ENCODE results near the gene UBE2S.
"Not testable (repeated sequence)": the region's sequence is repeated elsewhere in the genome, so short reads cannot be mapped to it uniquely, and the experiment has no call there.

UBE2S gene

DNA sequence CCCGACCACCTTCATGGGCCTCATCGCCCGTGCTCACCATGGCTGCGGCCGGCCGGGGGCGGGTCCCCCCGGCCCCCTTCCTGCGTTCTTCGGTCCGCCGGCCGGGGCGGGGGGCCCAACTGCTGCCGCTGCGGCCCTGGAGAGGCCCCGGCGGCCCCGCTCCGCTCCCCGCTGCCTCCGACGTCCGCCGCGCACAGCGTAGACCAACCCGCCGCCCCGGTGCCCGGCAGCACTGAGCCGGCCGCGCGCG is at the start of gene UBE2S:
Gene UBE2S, minus strand, starts transcription at position 239 of the 250 bp plus-strand sequence. Its CDS starts 199 bp downstream, at position 40.
- DNase-seq (ENCODE audit: low read depth), result not testable (repeated sequence)

DNA sequence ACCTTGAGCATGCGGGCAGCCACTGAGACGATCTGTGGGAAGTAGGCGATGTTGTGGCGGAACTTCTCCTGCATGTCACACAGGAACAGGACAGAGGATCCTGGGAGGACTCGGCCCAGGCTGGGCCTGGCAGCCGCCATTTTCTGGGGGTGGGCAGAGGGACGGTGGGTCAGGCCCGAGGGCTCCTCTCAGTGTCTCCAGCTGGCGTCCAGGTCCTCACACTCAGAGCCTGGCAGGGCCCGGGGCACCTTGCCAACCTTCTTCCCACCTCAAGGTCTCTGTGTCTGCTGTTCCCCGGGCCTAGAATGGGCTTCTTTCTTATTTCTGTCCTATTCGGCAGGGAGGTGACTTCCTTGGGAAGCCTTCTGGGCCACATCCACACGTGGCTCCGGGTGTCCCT is 48.8 kb upstream of the UBE2S start:
- DNase-seq (ENCODE audit: low read depth), result no peak

DNA sequence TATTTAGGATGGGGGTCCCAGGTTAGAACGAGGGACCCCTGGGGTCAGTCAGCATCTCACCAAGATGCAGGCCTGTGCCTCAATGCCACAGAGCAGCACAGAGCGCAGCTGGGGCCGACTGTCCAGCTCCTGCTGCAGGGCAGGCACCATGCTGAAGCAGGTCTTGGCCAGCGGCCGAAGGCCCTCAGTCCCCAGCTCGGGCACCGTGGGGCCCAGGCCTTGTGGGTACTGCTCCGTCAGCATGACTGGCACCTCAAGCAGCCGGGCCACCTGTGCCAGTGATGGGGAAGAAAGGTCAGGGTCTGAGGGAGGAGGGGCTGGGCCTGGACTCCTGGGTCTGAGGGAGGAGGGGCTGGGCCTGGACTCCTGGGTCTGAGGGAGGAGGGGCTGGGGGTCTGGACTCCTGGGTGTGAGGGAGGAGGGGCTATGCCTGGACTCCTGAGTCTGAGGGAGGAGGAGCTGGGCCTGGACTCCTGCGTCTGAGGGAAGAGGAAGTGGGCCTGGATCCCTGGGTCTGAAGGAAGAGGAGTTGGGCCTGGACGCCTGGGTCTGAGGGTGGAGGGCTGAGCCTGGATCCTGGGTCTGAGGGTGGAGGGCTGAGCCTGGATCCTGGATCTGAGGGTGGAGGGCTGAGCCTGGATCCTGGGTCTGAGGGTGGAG is 48.1 kb upstream of the UBE2S start:
- DNase-seq (ENCODE audit: low read depth), result no peak

DNA sequence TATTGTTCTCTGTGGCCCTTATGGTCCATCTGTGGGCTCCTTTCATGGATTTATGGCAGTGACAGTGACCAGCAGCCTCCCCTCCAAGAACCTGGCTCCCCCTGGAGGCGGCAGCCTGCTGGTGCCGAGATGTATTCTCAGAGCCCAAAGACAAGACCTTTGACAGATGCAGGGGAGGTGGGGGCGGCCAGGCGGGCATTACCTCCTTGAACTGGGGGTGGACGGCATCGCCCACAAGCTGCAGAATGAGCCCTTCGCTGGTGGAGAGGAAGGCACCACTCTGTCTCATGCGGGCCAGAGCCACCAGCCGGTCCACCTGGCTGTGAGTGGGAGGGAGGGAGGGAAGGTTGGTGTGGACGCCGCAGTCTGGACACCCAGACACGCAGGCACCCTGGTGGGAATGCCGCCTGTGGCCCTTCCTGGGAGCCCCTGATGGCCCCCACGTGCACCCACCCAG is 47.2 kb upstream of the UBE2S start:
- no peak for DNase-seq (ENCODE audit: low read depth)

DNA sequence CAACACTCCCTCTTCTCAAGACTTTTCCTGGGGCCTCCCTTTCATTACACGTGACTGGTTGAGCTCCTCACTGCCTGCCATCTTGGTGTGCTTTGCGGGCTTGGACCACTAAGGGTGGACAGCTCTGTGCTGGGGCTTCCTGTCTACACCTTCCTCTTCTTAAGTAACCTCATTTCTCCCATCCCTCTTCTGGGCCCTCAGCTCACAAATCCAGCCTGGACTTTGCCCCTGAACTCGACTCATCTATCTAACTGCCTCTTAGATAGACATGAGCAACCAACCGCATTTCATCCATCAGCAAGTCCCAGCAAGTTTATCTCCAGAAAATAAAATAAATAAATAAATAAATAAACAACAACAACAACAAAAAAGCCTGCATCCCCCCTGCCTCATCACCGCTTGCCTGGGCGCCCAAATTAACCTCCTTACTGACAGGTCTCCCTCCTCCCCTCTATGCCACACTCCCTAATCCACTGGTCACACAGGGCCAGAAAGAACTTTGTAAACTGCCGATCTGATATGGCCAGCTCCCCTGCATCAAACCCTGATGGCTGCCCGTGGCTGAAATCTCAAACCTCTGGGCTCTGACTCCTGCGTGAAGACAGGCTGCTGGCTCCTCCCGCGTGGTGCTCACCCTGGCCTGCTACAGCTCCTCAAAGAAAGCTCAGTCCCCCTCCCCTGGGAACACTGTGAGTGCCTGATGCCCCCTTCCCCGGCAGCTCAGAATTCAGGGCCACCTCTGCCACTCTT is 46.1 kb upstream of the UBE2S start:
- no peak for DNase-seq (ENCODE audit: low read depth)

DNA sequence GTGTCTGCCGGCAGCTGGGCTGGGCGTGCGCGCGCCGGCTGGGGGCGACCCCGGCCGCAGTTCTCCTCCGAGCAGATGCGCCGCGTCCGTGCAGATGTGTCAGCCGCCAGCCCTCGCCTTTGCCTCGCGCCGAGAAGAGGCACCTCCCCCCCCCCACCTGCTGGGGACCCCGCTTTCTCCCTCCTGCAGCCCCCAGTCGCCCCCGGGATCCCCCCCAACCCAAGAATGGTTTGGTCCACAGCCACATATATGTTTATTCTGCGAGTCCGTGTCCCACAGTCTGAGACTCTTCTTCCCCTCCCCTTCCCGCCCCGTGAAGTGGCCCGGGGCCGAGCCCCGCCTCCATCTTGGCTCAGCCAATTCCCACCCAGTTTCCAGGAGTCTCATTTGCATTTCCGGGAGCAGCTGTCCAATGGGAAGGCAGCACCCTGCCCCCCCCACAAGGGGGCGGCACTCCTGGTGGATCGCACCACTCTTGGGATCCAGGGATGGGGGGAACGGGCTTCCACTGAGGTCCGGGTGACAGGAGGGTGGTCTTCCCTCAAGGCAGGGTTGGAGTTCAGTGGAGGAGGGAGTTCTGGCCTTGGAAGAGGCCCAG is 45.3 kb upstream of the UBE2S start:
- DNase-seq (ENCODE audit: low read depth), result peak; percentile 50

DNA sequence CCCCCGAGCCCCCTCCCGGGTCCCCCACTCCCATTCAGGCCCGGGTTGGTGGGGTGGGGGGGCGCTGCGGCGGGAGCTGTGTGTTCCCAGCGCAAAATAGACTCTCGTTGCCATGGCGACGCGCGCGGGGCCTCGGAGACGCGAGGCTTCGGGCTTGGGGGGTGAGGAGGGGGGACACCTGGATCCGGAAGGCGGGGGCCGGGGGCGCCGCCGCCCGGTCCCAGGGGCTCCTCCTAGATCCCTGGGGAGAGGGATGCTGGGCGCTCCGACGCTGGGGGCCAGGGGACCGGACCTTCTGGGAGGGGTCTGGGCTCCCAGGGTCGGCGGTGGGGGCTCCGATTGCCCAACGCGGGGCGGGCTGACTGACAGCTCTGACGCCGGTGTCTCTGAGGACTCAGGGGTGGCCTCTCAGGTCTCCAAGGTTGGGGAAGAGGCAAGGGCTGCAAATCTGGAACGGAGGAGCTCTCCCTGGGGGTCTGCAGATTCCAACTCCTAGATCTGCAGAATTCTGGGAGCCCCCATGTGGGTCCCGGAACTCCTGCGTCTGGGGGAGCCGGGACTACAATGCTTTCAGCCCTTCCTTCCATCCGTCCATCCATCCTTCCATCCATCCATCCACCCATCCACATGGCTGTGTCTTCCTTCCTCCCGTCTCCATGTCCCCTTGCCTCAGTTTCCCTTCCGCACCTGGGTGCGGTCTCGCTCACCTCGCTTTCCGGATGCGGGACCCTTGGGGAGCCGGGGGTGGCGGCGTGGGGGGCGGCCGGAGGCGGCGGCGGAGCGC is 44.6 kb upstream of the UBE2S start:
- DNase-seq (ENCODE audit: low read depth), result no peak

DNA sequence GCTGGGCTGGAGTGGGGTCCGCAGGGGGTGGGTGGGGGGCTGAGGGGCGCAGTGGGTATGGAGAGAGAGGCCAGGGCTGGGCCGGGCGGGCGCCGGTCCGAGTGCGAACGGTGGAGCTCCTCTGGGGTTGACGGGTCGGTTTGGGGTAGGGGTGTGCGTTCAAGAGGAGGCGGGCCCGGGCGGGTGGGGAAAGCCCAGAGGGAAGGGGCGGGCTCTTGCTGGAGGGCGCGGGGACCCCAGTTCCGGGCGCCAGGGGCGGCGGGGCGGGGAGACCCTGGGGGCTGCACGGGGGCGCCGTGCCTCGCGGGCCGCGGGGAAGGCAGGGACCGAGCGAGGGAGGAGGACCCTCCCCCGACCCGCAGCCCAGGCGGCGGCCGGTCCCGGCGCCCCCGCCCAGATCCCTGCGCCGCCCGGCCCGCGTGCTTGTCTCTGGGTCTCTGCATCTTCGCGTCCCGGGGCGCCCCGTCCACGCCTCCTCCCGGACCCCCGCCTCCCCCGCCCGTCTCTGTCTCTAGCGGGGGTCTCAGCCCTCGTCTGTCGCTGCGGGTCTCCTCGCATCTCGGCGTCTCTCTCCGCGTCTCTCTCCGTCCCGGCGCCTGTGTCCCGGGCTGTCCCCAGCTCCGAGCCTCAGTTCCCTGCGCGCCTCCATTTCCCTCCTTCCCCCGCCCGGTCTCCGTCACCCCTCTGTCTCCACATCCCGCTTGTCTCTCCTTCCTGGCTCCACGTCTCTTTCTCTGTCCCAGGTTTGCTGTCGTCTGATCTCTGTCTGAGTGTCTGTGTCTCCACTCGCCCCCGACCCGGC is 43.8 kb upstream of the UBE2S start:
- no peak for DNase-seq (ENCODE audit: low read depth)

DNA sequence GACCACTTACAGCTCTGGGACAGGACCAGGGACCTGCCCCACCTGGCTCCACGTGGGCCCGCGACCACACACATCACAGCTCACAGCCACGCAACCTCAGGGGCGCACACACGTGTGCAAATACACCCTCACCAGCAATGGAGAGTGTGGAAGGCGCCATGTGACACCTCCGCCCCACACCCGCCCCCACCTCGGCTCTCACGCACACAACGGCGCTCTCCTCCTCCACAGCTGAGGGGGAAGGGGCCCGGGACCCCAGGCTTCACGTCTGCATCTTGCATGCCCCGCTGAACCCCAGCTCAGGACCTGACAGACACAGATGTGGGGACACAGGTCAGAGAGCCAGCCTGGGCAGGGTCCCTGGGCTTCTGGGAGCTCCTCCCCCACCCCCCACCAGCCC is 41.9 kb upstream of the UBE2S start:
- DNase-seq (ENCODE audit: low read depth), result no peak

DNA sequence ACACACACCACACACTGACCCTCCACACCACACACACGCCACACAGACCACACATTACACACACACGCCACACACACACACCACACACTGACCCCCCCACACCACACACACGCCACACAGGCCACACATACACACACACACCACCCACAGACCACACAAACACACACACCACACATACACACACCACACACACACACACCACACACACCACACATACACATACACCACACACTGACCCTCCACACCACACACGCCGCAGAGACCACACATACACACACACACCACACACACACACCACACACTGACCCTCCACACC is 40.5 kb upstream of the UBE2S start:
- DNase-seq (ENCODE audit: low read depth), result not testable (repeated sequence)

DNA sequence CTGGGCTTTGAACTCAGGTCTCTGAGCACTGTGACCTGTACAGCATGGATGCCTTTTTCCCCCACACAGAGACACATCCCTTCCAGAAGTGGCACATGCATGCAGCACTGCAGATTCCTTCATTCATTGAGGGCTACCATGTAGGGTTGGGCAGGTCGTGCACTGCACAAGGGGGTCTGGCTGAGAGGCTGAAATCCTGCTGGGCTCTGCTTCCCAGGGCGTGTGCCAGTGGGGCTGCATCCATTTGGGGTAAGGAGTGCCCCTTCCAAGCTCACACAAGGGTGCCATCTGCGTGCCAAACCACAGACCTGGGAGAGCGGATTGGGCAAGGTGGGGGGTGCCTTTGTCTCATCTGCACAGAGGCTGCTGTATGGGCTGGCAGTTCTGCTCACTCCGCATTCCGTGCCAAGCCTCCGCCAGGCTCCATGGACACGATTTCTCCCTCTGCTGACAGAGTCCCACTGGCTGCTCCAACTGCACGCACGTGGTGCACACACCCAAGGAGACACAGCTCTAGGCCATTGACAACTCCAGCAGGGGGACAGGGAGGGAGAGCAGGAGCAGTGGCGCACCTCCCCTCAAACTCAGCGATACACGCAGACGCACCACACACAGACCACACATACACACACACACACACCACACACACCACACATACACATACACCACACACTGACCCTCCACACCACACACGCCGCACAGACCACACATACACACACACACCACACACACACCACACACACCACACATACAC is 40.0 kb upstream of the UBE2S start:
- peak; percentile 57 for DNase-seq (ENCODE audit: low read depth)

DNA sequence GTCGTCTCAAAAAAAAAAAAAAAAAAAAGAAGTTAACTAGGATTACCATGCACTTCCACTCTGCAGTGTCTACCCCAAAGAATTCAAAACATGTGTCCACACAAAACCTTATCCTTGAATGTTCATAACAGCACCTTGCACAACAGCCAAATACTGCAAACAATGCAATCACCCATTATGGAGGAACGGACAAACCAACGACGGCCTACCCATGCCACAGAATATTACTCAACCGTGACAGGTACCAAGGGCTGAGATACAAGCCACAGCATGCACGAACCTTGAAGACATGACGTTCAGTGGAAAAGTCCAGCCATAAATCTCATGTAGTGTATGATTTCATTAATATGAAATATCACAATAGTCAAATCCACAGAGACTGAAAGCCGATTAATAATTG is 38.5 kb upstream of the UBE2S start:
- no peak for DNase-seq (ENCODE audit: low read depth)

DNA sequence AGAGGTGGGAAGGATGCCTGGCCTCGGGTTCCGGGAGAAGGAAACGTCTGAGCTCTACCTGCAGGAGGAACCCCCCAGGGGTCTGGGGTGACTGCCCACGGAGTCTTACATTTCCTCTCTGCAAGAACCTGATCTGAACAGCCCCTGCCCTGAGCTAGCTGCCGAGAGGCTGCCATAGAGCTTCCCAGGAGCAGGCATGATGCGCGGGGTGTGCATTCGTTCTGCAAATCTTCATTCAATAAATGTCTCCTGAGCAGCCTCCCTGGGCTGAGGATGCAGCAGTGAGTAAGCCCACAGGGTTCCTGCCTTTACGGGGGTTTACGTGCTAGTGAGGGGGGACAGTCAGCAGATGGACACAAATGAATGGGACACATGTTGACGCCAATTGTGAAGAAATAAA is 37.1 kb upstream of the UBE2S start:
- DNase-seq (ENCODE audit: low read depth), result no peak

DNA sequence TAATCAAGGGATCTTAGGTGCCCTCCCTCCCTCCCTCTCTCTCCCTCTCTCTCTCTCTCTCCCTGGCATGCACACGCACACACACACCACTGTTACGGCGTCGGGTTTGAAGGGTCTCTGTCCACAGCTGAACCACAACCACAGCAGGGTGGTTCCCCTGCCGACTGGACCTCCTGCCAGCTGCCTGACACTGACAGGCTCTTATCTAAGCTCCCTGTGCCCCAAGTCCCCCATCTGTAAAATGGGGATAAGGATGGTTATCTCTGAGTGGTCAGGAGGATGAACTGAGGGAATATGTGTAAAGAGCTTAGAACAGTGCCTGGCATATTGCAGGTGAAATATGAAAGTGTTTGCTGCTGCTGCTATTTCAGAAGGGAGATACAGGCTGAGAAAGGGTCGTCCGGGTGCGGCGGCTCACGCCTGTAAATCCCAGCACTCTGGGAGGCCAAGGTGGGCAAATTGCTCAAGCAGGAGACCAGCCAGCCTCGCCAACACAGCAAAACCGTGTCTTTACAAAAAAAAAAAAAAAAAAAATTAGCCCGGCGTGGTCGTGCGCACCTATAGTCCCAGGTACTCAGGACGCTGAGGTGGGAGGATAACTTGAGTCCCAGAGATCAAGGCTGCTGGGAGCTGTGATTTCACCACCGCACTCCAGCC is 36.4 kb upstream of the UBE2S start:
- no peak for DNase-seq (ENCODE audit: low read depth)

DNA sequence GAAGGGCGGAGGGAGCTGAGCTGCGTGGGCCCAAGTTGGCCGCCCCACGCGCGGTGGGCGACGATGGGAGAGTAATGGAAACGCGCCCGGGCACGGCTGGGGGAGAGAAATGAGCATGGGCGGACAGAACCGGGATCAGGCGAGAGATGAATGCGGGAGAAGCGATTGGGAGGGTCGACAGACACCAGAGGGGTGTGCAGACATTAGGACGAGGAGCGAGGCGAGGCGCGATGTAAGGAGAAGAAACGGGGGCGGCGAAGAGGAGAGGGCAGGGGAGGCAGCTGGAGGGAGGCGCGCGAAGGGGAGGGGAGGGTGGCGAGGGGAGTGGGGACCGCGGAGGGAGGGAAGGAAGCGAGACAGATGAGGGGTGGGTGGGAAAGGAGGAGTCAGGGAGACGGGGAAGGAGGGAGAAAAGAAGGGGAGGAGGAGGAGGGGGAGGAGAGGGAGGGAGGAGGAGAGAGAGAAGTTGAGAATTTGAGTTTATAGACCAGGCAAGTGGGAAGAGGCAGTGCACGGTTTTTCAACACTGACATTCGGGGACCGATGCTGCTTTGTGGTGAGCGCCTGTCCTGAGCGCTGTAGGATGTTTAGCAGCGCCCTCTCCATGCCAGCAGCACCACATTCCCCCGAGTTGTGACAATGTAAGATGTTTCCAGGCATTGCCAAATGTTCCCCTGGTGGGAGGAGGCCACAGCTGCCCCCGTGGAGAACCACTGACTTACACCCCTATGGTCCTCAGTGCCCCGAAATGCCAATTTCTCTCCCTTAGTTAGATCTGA is 35.6 kb upstream of the UBE2S start, which contains the start of gene SHISA7:
Gene SHISA7, minus strand, starts transcription at position 256 of the 779 bp plus-strand sequence. CDS start 437 bp downstream, outside the sequence.
- DNase-seq (ENCODE audit: low read depth), result no peak

DNA sequence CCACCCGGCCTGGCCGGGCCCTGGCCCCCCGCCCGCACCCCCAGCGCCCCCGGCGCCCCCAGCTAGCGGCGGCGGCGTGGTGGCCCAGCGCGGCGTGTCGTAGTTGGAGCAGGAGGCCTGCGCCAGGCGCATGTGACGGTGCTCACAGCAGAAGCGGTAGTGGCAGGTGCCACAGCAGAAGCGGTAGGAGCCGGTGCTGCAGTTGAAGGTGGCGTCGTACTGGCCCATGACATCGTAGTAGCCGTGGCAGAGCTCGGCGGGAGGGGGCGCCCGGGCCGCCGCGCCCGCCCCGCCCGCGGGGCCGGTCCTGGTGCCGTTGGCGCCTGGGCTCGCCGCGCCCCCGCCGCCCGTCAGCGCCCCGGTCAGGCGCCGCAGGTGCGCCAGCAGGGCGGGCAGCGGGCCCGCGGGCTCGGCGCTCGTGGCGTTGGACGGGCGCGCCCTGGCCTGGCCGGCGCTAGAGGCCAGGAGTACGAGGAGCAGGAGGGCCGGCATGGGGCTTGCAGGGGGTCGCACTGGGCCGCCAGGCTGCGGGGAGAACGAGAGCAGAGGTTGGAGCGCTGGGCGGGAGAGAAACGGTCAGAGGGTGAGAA is 34.9 kb upstream of the UBE2S start:
- DNase-seq (ENCODE audit: low read depth), result no peak

DNA sequence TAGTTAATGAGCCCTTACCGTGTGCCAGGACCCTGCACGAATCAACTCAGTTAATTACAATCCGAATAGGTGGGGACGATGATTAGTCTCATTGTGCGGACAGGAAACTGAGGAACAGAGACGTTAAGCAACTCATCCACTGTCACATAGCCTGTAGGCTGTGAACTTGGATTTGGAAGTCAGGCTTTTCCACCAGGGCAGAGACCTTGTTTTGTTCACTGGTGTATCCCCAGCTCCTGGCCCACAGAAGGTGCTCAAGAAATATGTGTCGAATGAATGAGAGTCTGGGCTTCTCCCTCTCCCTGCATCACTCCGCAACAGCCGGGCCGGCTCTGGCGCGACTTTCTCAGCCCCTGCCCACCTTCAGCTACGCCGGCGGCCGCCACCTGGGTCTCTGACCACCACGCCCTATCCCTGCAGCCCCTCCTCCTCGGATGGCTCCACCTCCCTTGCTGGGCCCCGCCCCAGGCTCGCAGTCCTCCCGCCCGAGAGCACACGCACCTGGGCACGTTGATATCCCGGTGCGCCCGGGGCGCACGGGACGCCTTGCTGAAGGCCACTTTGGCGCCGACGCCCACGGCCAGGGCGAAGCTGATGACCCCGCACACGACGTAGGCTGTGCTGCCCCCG is 34.2 kb upstream of the UBE2S start:
- DNase-seq (ENCODE audit: low read depth), result no peak

DNA sequence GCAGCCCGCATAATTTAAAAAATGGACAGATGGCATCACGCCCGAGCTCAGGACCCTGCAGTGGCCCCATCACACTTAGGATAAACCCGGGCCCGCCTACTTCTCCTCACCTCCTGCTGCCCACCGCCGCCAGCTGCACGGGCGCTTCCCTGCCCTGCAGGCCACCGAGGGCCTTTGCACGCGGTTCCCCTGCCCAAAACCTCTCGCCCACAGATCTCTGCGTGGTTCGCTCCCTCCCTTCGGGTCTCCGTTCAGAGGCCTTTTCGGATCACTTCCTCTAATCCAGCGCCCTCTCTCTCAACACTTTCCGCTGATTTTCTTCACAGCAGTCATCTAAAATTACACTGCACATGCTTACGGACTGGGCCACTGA is 33.7 kb upstream of the UBE2S start:
- no peak for DNase-seq (ENCODE audit: low read depth)
